Left ventricle myocardium inferior (tissue), 1 donor: ENCODE data around the gene GAB2. TPM values are rescaled to one million over a fixed set of nuclear protein-coding genes. Genes with fewer than 3 reads are reported as not detected.

Source experiments
- DNase-seq: peaks from one replicate; pipeline ENCODE4 v3.0.0-alpha.2; 2020
- H3K27ac ChIP-seq: fragments of 200-600 bp; replicated peaks from 2 replicates; pipeline ENCODE4 v1.8.0; 2021
- H3K27me3 ChIP-seq: fragments of 200-600 bp; 2 replicates; pipeline ENCODE4 v1.8.0; 2021; ENCODE audit warnings: low read depth
- H3K36me3 ChIP-seq: fragments of 200-600 bp; 2 replicates; pipeline ENCODE4 v1.8.0; 2021
- H3K4me1 ChIP-seq: fragments of 200-600 bp; 2 replicates; pipeline ENCODE4 v1.8.0; 2021
- H3K4me3 ChIP-seq: fragments of 200-600 bp; 2 replicates; pipeline ENCODE4 v1.8.0; 2021; ENCODE audit warnings: mild to moderate bottlenecking, moderate library complexity
- H3K9me3 ChIP-seq: fragments of 200-600 bp; replicated peaks from 2 replicates; pipeline ENCODE4 v1.8.0; 2021
- CTCF ChIP-seq: fragments of 200-600 bp; IDR thresholded peaks from 2 replicates; pipeline ENCODE4 v1.8.0; 2021; ENCODE audit warnings: antibody characterized with exemption, mild to moderate bottlenecking, borderline replicate concordance
- intact Hi-C: fragments of 100-400 bp; cut with micrococcal nuclease; formaldehyde crosslinking; loops from one replicate; pipeline ENCODE4 v1.11.0; 2022
- total RNA-seq: library from RNA; stranded (reverse); fragmentation: NEBNext Ultra II Directional; extraction: Animal tissue kit (Norgen Biotek cat#: 25700); gene quantifications from one replicate; pipeline ENCODE4 v1.2.1, GENCODE V29; 2021
- donor health status: DM: no; HTN: yes; CAD: no; lungs with severe emphysema.

The GAB2 gene
- total RNA-seq, 1 donor from 2014 or later = 27.4 TPM

- peaks cover 18% of the 10 kb centered on the region for H3K36me3 ChIP-seq
- no peak overlapping the region for H3K27ac ChIP-seq
- intact Hi-C loops = no loop called here
- H3K9me3 ChIP-seq = no peaks in the 10 kb centered on the region
- TF ChIP-seq CTCF = no peak
- H3K4me1 ChIP-seq = peaks cover 37% of the 10 kb centered on the region
- no peak for DNase-seq
- no peak overlapping the region for H3K4me3 ChIP-seq
- no peaks in the 10 kb centered on the region for H3K27me3 ChIP-seq
These were observed 223.8 kb downstream of the GAB2 start for GRCh38 chr11:78193806-78194205.

DNA sequence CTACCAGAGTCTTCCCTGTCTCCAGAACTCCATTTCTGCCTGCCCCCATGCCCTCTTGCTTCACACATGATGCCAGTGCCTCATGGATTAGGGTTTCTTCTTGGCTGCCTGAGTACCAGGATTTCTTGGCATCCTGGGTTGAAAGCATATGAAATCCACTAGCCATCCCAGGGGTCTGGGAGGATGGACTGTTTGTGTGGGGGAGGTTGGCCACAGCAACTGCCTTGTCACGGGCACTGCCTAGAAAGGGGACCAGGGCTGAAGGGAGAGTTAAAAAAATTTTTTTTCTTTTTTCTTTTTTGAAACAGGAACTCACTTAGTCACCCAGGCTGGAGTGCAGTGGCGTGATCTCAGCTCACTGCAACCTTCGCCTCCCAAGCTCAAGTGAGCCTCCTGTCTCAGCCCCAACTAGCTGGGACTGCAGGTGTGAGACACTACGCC, 224.7 kb downstream of the GAB2 start:
- intact Hi-C loops = no loop called here
- TF ChIP-seq CTCF = no peak
- no peak for DNase-seq
- H3K9me3 ChIP-seq = no peaks in the 10 kb centered on the region
- no peaks in the 10 kb centered on the region for H3K27me3 ChIP-seq
- H3K36me3 ChIP-seq = peaks cover 12% of the 10 kb centered on the region
- no peak overlapping the region for H3K4me3 ChIP-seq
- H3K4me1 ChIP-seq = peaks cover 44% of the 10 kb centered on the region
- no peak overlapping the region for H3K27ac ChIP-seq

- H3K36me3 ChIP-seq = peaks cover 5% of the 10 kb centered on the region
- TF ChIP-seq CTCF = no peak
- no peak overlapping the region for H3K4me3 ChIP-seq
- H3K27ac ChIP-seq = no peak overlapping the region
- no peaks in the 10 kb centered on the region for H3K27me3 ChIP-seq
- H3K4me1 ChIP-seq = peaks cover 51% of the 10 kb centered on the region
- intact Hi-C loops = no loop called here
- DNase-seq = no peak
- H3K9me3 ChIP-seq = no peaks in the 10 kb centered on the region
These were observed 225.3 kb downstream of the GAB2 start for GRCh38 chr11:78192223-78192719.

- intact Hi-C loops = no loop called here
- H3K27ac ChIP-seq = no peak overlapping the region
- no peak for DNase-seq
- H3K9me3 ChIP-seq = no peaks in the 10 kb centered on the region
- TF ChIP-seq CTCF = no peak
- no peak overlapping the region for H3K4me3 ChIP-seq
- H3K36me3 ChIP-seq = no peaks in the 10 kb centered on the region
- no peaks in the 10 kb centered on the region for H3K27me3 ChIP-seq
- peaks cover 64% of the 10 kb centered on the region for H3K4me1 ChIP-seq
These were observed 226.6 kb downstream of the GAB2 start for GRCh38 chr11:78190871-78191538.

- TF ChIP-seq CTCF = no peak
- H3K27me3 ChIP-seq = no peaks in the 10 kb centered on the region
- no peak for DNase-seq
- no peaks in the 10 kb centered on the region for H3K9me3 ChIP-seq
- H3K27ac ChIP-seq = no peak overlapping the region
- H3K4me3 ChIP-seq = no peak overlapping the region
- H3K36me3 ChIP-seq = no peaks in the 10 kb centered on the region
- intact Hi-C loops = no loop called here
- H3K4me1 ChIP-seq = peaks cover 67% of the 10 kb centered on the region
These were observed 227.2 kb downstream of the GAB2 start for GRCh38 chr11:78190374-78190773.
